Activated B cell treated with CpG ODN at 0.5 μM for 24 hours (primary cell): ENCODE results near the gene CRYGD. TPM values are rescaled to one million over a fixed set of nuclear protein-coding genes. Genes with fewer than 3 reads are reported as not detected.

Experiments used
- ATAC-seq: fragments of 200-7000 bp; cut with Tn5 transposase; one replicate; pipeline ENCODE4 v1.10.0; 2021; ENCODE audit warnings: low read depth, mild to moderate bottlenecking, moderate library complexity
- CTCF ChIA-PET: fragments of 350-600 bp; sonication (Branson Sonifier 250); formaldehyde crosslinking; loops from one replicate; lab custom pipeline; 2021; ENCODE audit warnings: antibody characterized with exemption; lab: Charles Lee
- POLR2A ChIA-PET: fragments of 350-600 bp; sonication (Branson Sonifier 250); formaldehyde crosslinking; loops from one replicate; lab custom pipeline; 2021; ENCODE audit warnings: antibody characterized with exemption; lab: Charles Lee
- DNase-seq: peaks from one replicate; pipeline ENCODE4 v3.0.0; 2022
- H3K27ac Mint-ChIP-seq: one replicate; pipeline ENCODE4 v1.8.0; 2020; ENCODE audit warnings: mixed read lengths
- H3K27me3 Mint-ChIP-seq: one replicate; pipeline ENCODE4 v1.8.0; 2021; ENCODE audit warnings: mixed read lengths
- H3K36me3 Mint-ChIP-seq: one replicate; pipeline ENCODE4 v1.8.0; 2021; ENCODE audit warnings: low read depth, mixed read lengths
- H3K4me1 Mint-ChIP-seq: one replicate; pipeline ENCODE4 v1.8.0; 2021; ENCODE audit warnings: mixed read lengths
- H3K4me3 Mint-ChIP-seq: one replicate; pipeline ENCODE4 v1.8.0; 2020; ENCODE audit warnings: mild to moderate bottlenecking, mixed read lengths
- H3K9me3 Mint-ChIP-seq: one replicate; pipeline ENCODE4 v1.8.0; 2020; ENCODE audit warnings: mixed read lengths
- CTCF ChIP-seq: fragments of 200-600 bp; IDR thresholded peaks from one replicate; pipeline ENCODE4 v1.8.0; 2022; ENCODE audit warnings: antibody characterized with exemption, mild to moderate bottlenecking
- intact Hi-C: fragments of 100-400 bp; cut with micrococcal nuclease; formaldehyde crosslinking; loops from one replicate; pipeline ENCODE4 v1.15.1; 2024
- total RNA-seq: library from RNA; stranded (reverse); gene quantifications from 2 replicates; pipeline ENCODE4 v1.2.3, GENCODE V29; 2022

Gene CRYGD
- total RNA-seq, 1 donor from 2014 or later, result not detected

- intact Hi-C loops, result no loop called here
- H3K9me3 Mint-ChIP-seq, result peaks cover 5% of the 10 kb centered on the region
- ChIA-PET CTCF (no interaction called here), POLR2A (no interaction called here)
- no peak overlapping the region for H3K27ac Mint-ChIP-seq
- no peak overlapping the region for H3K4me3 Mint-ChIP-seq
- no peaks in the 10 kb centered on the region for H3K4me1 Mint-ChIP-seq
- ATAC-seq (no peak), DNase-seq (no peak)
- TF ChIP-seq CTCF, result no peak
- peaks cover 5% of the 10 kb centered on the region for H3K27me3 Mint-ChIP-seq
- H3K36me3 Mint-ChIP-seq, result no peaks in the 10 kb centered on the region
Observed at GRCh38 chr2:208136716-208137094, 12.4 kb upstream of the CRYGD start.

GRCh38 chr2:208135794-208136715 lies 11.7 kb upstream of the CRYGD start:
- Mint-ChIP-seq H3K4me3 (no peak overlapping the region), H3K27me3 (peaks cover 5% of the 10 kb centered on the region), H3K36me3 (no peaks in the 10 kb centered on the region), H3K9me3 (peaks cover 5% of the 10 kb centered on the region), H3K4me1 (no peaks in the 10 kb centered on the region), H3K27ac (no peak overlapping the region)
- TF ChIP-seq CTCF, result no peak
- intact Hi-C loops, result no loop called here
- POLR2A ChIA-PET, result no interaction called here
- ATAC-seq (no peak), DNase-seq (no peak)
- CTCF ChIA-PET, result no interaction called here

GRCh38 chr2:208134928-208135586 lies 10.7 kb upstream of the CRYGD start:
- DNase-seq, result no peak
- ChIA-PET POLR2A (no interaction called here), CTCF (no interaction called here)
- Mint-ChIP-seq H3K36me3 (no peaks in the 10 kb centered on the region), H3K27me3 (peaks cover 5% of the 10 kb centered on the region), H3K4me3 (no peak overlapping the region), H3K27ac (no peak overlapping the region), H3K4me1 (no peaks in the 10 kb centered on the region), H3K9me3 (peaks cover 5% of the 10 kb centered on the region)
- ATAC-seq, result no peak
- intact Hi-C loops, result no loop called here
- no peak for TF ChIP-seq CTCF

- H3K36me3 Mint-ChIP-seq, result no peaks in the 10 kb centered on the region
- TF ChIP-seq CTCF, result no peak
- ChIA-PET CTCF (no interaction called here), POLR2A (no interaction called here)
- no peak overlapping the region for H3K27ac Mint-ChIP-seq
- ATAC-seq (no peak), DNase-seq (no peak)
- no peak overlapping the region for H3K4me3 Mint-ChIP-seq
- H3K4me1 Mint-ChIP-seq, result no peaks in the 10 kb centered on the region
- peaks cover 12% of the 10 kb centered on the region for H3K27me3 Mint-ChIP-seq
- intact Hi-C loops, result no loop called here
- H3K9me3 Mint-ChIP-seq, result no peaks in the 10 kb centered on the region
Observed at GRCh38 chr2:208130712-208131110, 6.4 kb upstream of the CRYGD start.
